Suprapubic skin (tissue), 4 donors: ENCODE data around the gene POLG. TPM values are rescaled to one million over a fixed set of nuclear protein-coding genes. Genes with fewer than 3 reads are reported as not detected.

Experiments used
- DNase-seq, 2 donors: peaks; one replicate each; pipeline ENCODE4 v3.0.0-alpha.2; 2019; ENCODE audit warnings: low spot score in 2 of 2
- H3K27ac ChIP-seq: fragments of 200-600 bp; sonication (generic); one replicate; pipeline ENCODE4 v1.5.1; 2019
- H3K27me3 ChIP-seq: fragments of 200-600 bp; sonication (generic); one replicate; pipeline ENCODE4 v1.5.1; 2019
- H3K36me3 ChIP-seq: fragments of 200-600 bp; sonication (generic); one replicate; pipeline ENCODE4 v1.5.1; 2019
- H3K4me1 ChIP-seq: fragments of 200-600 bp; sonication (generic); one replicate; pipeline ENCODE4 v1.5.1; 2019
- H3K4me3 ChIP-seq: fragments of 200-600 bp; sonication (generic); one replicate; pipeline ENCODE4 v1.5.1; 2019; ENCODE audit warnings: mild to moderate bottlenecking
- H3K9me3 ChIP-seq: fragments of 200-600 bp; sonication (generic); one replicate; pipeline ENCODE4 v1.5.1; 2019
- EP300 ChIP-seq: sonication (generic); formaldehyde crosslinking; IDR thresholded peaks from one replicate; pipeline ENCODE4 v1.6.1; 2017; ENCODE audit warnings: antibody characterized with exemption
- POLR2A ChIP-seq, 2 donors: fragments of 450-650 bp; IDR thresholded peaks; one replicate each; pipeline ENCODE4 v1.6.1; 2017; ENCODE audit warnings: antibody characterized with exemption in 2 of 2, mild to moderate bottlenecking in 2 of 2, moderate library complexity in 2 of 2
- POLR2AphosphoS5 ChIP-seq, 3 donors: sonication (generic); formaldehyde crosslinking; IDR thresholded peaks; one replicate each; pipeline ENCODE4 v1.6.1; 2017; ENCODE audit warnings: antibody characterized with exemption in 3 of 3
- WGBS: methylation state at CpG from one replicate; pipeline ENCODE4 v1.1.5; 2018; 5-methylcytosine and 5-hydroxymethylcytosine counted together
- total RNA-seq, 4 donors: library from RNA; depleted of rRNA; stranded (reverse); fragments of >200 nt; gene quantifications; one replicate each; pipeline ENCODE4 v1.1.0, GENCODE V29; 2016
- TF ChIP-seq, protein P1 (sequence below), 2 donors: fragments of 200-600 bp in 1 of 2; fragments of 450-650 bp in 1 of 2; sonication (generic) in 1 of 2; IDR thresholded peaks; one replicate each; pipeline ENCODE4 v1.5.1; 2016 to 2019; ENCODE audit warnings: antibody characterized with exemption in 2 of 2, mild to moderate bottlenecking in 1 of 2, moderate library complexity in 1 of 2

The POLG gene
- total RNA-seq, 4 donors from 2014 or later, result 78.7 to 131 (median 94.6) TPM

DNA sequence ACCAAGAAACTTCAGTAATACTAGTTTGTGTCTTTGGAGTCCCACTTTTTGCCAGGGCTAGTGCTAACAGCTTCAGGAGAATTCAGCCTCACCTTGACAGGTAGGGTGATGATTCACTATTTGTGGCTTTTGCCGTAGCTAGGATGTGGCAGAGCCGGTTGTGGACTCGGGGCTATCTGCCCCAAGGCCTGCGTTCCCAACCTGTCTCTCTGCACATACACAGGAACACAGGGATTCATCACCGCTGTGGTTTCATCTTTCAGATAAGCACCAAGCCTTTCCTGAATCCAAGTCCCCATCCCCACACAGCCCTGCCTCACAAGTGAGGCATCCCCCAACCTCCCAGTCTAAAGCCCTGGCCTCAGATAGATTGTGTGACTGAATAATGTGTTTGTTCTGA lies 45.2 kb upstream of the POLG start:
- no peak overlapping the region for H3K27ac ChIP-seq

DNA sequence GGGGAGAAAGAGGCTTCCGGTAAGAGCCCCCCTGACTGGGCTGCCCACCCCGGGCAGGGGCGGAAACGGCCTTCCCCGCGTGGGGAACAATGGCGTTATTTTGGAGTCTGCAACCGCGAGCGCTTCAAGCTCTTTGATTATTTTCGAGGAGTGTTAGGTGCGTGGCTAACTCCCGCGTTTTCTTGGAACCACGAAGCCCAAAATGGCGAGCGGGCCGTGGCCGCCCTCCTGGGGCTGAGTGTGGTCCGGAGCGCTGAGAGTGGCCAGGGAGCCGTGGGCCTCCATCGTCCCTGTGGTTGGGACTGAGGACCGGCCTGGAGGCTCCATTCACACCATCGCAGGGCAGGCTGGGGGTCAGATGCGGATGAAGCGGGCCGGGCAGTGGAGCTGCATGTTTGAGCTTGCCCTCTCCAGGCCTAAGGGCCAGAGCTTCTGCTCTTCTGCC lies 44.6 kb upstream of the POLG start:
- Histone ChIP-seq H3K4me3 (peak overlapping the region; percentile 44), H3K27ac (no peak overlapping the region), H3K9me3 (no peaks in the 10 kb centered on the region), H3K27me3 (peaks cover 88% of the 10 kb centered on the region), H3K36me3 (no peaks in the 10 kb centered on the region), H3K4me1 (peaks cover 36% of the 10 kb centered on the region)
- TF ChIP-seq, protein P1, sequence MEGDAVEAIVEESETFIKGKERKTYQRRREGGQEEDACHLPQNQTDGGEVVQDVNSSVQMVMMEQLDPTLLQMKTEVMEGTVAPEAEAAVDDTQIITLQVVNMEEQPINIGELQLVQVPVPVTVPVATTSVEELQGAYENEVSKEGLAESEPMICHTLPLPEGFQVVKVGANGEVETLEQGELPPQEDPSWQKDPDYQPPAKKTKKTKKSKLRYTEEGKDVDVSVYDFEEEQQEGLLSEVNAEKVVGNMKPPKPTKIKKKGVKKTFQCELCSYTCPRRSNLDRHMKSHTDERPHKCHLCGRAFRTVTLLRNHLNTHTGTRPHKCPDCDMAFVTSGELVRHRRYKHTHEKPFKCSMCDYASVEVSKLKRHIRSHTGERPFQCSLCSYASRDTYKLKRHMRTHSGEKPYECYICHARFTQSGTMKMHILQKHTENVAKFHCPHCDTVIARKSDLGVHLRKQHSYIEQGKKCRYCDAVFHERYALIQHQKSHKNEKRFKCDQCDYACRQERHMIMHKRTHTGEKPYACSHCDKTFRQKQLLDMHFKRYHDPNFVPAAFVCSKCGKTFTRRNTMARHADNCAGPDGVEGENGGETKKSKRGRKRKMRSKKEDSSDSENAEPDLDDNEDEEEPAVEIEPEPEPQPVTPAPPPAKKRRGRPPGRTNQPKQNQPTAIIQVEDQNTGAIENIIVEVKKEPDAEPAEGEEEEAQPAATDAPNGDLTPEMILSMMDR (IDR thresholded peaks at IDR 0.05), result no peak
- TF ChIP-seq POLR2A (IDR thresholded peaks at IDR 0.05) (no peak), POLR2AphosphoS5 (IDR thresholded peaks at IDR 0.05) (no peak)
- 21% methylated on average over 19 of the region's 28 CpGs for WGBS
- DNase-seq, result no peak

More for the DNA sequence above, 45.2 kb upstream of the POLG start:
- Histone ChIP-seq H3K27me3 (peaks cover 86% of the 10 kb centered on the region), H3K4me1 (peaks cover 36% of the 10 kb centered on the region), H3K4me3 (no peak overlapping the region), H3K36me3 (no peaks in the 10 kb centered on the region), H3K9me3 (no peaks in the 10 kb centered on the region)
- DNase-seq, result no peak
- TF ChIP-seq POLR2A (IDR thresholded peaks at IDR 0.05) (no peak), EP300 (no peak), POLR2AphosphoS5 (IDR thresholded peaks at IDR 0.05) (no peak)
- TF ChIP-seq, protein P1 (IDR thresholded peaks at IDR 0.05), result no peak
- WGBS, result 55% methylated on average over 5 of the region's 5 CpGs

GRCh38 chr15:89378296-89379151 lies 43.9 kb upstream of the POLG start:
- H3K4me1 ChIP-seq, result peaks cover 32% of the 10 kb centered on the region
- no peak overlapping the region for H3K27ac ChIP-seq
- no peak for DNase-seq
- H3K27me3 ChIP-seq, result peaks cover 88% of the 10 kb centered on the region
- no peaks in the 10 kb centered on the region for H3K36me3 ChIP-seq
- no peaks in the 10 kb centered on the region for H3K9me3 ChIP-seq
- WGBS, result 8% methylated on average over 20 of the region's 76 CpGs
- H3K4me3 ChIP-seq, result peak overlapping the region; percentile 44
- peak in 1 of 3 donors; percentile 48 for TF ChIP-seq POLR2AphosphoS5 (IDR thresholded peaks at IDR 0.05)
- TF ChIP-seq, protein P1 (IDR thresholded peaks at IDR 0.05), result no peak

DNA sequence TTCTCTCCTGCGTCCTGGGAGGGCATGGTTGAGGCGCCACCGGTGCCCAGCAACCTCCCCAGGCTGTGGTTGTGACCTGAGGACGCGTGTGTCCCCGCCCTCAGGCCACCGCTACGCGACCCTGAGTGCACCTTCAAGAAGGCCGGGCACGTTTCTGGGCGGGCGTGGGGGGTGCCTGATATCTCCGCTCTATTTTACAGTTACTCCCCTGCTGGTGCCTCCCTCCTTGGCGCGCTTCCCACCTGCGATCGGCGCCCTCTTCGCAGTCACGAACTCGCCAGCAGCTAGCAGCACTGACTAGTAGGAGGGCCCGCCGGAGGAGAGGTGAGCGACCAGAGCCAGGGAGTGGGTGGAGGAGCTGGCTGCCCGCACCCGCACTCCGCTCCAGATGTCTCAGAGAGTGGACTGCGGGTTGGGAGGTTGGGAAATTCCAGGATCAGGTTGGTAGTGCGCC lies 43.2 kb upstream of the POLG start:
- 27% methylated on average over 13 of the region's 30 CpGs for WGBS
- DNase-seq, result no peak
- TF ChIP-seq POLR2AphosphoS5 (IDR thresholded peaks at IDR 0.05) (no peak), POLR2A (IDR thresholded peaks at IDR 0.05) (no peak), EP300 (no peak)
- TF ChIP-seq, protein P1 (IDR thresholded peaks at IDR 0.05), result no peak
- H3K27ac ChIP-seq, result no peak overlapping the region
- H3K4me1 ChIP-seq, result peaks cover 31% of the 10 kb centered on the region
- H3K36me3 ChIP-seq, result no peaks in the 10 kb centered on the region
- peaks cover 90% of the 10 kb centered on the region for H3K27me3 ChIP-seq
- H3K9me3 ChIP-seq, result no peaks in the 10 kb centered on the region
- H3K4me3 ChIP-seq, result peak overlapping the region; percentile 44

DNA sequence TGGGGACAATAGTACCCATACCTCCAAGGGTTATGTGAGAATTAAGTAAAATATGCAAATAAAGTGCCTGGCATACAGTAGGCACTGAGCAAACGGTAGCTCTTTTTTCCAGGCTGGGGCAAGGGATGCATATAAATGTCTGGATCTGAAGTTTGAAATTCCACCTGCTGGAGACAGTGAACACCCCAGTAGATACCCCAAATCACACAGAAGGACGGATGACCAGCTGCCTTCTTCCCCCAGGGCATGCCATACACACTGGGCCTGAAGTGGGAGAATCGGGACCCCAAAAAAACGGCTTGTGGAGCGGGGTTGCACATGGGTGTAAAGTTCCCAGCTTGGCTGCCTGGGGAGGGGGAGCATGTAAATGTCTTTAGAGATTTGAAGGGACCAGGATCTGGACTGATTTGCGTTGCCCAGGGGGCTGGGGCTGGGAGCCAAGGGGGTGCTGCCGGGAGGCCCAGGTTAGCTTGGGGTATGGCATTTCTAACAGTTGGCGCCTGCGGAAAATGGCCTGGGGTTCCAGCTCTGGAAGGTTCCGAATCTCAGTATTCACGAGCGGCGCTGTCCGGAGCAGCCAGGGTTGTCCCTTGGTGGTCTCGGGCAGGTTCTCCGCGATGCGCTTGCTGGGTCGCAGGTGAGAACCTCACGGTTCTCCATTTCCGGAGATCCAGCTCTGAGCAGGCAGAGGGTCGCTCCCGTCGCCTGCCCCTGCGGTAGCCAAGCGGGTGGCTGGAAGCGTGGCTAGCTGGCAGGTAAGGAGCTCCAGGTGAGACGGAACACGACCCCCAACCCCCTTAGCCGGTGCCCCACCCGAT lies 42.6 kb upstream of the POLG start:
- TF ChIP-seq, protein P1 (IDR thresholded peaks at IDR 0.05), result no peak
- no peak for TF ChIP-seq EP300
- no peak for TF ChIP-seq POLR2AphosphoS5 (IDR thresholded peaks at IDR 0.05)
- no peak for TF ChIP-seq POLR2A (IDR thresholded peaks at IDR 0.05)
- H3K27ac ChIP-seq, result no peak overlapping the region
- DNase-seq, result no peak
- peaks cover 95% of the 10 kb centered on the region for H3K27me3 ChIP-seq
- H3K4me3 ChIP-seq, result no peak overlapping the region
- H3K4me1 ChIP-seq, result peaks cover 31% of the 10 kb centered on the region
- H3K9me3 ChIP-seq, result no peaks in the 10 kb centered on the region
- WGBS, result 24% methylated on average over 17 of the region's 31 CpGs
- no peaks in the 10 kb centered on the region for H3K36me3 ChIP-seq
